ENCODE data around the gene GPR34.
A peak's percentile ranks its signal among the peaks of the same experiment; 100 is the strongest.
"Not testable (repeated sequence)": the region's sequence is repeated elsewhere in the genome, so short reads cannot be mapped to it uniquely, and the experiment has no call there.

The GPR34 gene

DNA sequence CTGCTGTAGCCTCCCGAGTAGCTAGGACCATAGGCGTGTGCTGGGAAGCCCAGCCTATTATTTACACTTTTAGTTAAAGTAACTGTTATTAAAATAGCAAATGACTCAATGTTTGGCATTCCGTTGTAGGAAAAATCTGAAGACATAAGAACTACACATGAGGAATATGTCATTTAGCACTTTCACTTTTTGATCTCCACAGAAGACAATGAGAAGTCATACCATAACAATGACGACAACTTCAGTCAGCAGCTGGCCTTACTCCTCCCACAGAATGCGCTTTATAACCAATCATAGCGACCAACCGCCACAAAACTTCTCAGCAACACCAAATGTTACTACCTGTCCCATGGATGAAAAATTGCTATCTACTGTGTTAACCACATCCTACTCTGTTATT is 6.7 kb downstream of the GPR34 start:
- DNase-seq (ENCODE audit: low read depth): no peak

DNA sequence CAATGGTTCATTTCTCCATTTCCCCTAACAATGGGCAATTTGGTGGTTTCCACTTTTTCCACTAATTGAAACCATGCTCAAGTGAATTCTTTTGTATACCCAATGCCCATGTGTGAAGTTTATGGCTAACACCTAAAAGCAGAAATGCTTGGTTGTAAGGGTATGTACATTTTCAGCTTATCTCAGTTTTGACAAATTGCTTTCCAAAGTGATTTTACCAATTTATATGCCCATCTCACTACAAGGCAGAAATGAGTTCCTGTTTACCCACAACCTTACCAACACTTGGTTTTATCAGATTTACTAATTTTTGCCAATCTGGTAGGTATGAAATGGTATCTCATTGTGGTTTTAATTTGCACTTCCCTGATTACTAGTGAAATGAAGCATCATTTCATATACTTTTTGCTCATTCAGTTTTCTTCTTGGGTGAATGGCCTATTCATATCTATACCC is 14.8 kb downstream of the GPR34 start:
- DNase-seq (ENCODE audit: low read depth): no peak

DNA sequence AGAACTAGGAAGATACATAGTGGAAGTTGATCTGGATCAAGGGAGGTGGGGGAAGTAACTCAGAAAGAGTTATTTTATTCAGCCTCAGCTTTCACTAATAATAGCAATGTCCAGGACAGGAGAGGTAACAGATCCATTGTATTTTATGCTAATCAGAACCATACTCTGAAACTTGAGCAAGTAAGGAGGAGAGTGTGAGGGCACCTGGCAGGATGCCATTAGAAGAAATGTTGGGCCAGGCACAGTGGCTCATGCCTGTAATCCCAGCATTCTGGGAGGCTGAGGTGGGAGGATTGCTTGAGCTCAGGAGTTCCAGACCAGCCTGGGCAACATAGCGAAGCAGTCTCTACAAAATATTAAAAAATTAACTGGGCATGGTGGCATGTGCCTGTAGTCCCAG is 16.3 kb downstream of the GPR34 start:
- no peak for DNase-seq (ENCODE audit: low read depth)

DNA sequence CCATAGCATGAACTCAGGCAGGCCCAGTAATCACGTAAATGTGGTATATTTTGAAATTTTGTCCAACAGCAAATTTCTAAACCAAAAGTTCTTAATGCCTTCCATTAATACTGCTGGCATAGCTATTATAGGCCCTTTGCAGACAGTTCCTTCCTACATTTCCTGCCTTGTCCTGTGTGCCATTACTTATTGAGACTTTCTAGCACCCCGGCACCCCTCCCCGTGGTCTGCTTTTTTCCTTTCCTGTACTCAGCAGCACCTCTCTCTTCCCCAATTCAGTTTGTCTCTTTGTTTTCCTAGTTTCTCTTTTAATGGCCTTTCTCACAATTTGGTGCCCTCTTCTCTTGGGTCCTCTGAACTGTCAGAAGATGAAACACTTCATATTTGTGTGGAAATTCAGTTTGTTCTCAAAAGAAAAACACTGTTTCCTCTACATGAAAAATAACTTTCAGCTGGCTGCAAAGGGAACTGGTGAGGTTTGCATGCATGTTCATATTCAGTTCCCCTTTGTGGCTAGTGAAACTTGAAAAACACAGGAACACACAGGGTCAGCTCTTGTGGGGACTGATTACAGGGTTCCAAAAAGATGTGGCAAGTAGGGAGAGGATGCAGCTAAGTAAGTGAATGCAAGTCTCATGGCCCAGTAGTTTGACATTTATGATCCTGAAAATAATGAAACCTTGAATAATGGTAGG is 17.1 kb downstream of the GPR34 start:
- DNase-seq (ENCODE audit: low read depth): no peak

DNA sequence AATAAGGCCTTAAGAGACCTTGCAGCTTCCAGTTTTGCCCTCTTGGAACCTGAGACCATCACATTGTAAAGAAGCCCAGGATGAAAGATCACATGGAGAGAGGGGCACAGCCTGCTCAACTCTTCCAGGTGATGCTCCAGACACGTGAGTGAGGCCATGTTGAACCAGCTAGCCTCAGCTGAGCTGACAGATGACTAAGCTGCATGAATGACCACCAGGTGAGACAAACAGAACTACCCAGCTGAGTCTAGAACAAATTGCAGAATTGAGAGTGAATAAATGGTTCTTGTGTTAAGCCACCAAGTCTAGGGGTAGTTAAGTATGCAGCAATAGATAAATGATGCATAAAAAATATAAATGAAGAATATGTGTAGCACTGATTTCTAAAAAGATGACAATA is 18.4 kb downstream of the GPR34 start:
- no peak for DNase-seq (ENCODE audit: low read depth)

DNA sequence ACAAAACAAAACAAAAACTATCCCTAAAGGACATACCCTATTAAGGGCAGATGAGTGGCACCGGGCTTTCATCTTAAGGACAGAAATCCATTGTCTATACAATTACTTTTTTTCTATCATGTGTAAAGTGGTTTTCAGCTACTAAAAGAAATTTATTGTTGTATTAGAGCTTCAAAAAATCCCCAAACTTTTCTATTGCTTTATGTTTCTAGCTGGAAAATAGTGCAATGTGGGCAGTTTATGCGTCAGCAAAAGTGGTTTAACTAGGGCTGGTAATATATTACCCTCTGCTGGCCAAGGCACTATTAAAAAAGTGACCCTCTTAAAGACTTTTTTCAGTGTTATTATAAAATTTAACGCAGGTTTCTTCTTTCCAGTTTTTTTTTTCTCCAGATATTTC is 19.7 kb downstream of the GPR34 start:
- no peak for DNase-seq (ENCODE audit: low read depth)

DNA sequence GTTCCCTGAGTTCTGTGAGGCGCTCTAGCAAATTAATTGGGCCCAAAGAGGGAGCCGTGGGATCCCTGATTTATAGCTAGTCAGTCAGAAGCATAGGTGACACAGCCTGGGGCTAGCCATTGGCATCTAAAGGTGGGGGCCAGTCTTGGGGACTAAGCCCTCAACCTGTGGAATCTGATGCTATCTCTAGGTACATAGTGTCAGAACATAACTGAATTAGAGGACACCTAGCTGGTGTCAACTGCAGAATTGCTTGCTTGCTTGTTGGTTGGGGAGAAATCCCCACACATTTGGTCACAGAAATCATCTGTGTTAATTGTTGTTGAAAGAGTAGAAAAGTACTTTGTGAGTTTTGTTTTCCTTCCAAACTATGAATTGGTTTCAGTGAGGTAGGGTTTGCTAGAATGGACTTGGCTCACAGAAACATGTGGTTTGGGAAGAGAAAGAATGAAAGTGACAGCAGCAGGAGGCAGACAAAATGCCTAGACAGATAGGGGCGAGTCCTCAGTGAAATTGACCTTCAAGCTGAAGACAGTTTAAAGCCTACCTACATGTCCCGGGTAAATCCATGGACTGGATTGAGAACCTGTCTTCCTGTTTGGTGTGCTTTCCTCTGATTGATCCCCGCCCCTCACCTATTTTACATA is 22.4 kb downstream of the GPR34 start:
- DNase-seq (ENCODE audit: low read depth): no peak

DNA sequence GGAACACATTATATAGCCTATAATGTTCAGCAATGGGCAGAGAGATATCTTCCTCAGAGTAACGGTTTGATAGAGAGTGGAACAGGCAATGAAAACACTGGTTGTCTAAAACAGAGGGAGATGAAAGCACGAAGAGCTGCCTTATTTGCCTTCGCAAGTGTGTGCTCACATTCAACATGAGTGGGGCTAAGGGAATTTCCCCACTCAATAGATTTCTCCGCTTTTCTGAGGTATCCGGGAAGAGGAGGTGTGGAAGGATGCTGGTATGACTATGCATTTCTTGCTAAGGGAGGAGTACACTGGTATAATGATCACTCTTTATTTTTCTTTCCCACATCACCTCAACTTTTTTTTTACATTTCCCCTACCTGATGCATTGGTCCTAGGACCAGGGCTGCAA is 27.4 kb downstream of the GPR34 start:
- DNase-seq (ENCODE audit: low read depth): no peak

DNA sequence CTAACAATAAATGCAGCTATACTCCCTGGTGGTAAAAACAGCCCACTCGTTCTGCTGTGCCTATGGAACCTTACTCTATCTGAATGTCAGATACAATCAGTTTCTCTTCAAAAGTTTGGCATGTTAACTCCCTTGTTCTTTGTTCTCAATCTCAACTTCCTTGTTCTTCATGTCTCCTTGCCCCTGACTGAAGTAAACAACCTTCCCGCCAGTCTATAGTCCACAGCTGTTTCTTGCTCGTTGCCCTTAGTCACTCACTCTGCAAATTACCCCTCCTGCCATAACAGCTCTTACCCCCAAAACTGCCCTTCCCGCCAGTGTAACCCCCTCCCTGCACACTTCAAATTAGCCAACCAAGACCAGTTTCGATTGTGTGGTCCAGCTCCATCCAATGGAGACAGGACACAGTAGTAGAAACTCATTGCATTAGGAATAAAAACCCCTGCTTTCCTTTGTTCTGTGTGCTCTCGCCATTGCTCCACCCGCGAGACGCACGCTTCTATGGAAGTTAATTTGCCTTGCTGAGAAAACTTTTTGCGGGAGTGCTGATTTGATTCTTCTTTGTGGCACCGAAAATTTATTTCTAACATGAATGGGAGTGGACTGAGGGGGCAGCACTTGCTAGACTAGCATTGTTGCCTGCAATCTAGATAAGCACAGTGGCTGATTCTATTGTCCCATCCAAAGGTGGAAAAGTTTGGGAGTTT is 28.1 kb downstream of the GPR34 start:
- DNase-seq (ENCODE audit: low read depth): no peak

DNA sequence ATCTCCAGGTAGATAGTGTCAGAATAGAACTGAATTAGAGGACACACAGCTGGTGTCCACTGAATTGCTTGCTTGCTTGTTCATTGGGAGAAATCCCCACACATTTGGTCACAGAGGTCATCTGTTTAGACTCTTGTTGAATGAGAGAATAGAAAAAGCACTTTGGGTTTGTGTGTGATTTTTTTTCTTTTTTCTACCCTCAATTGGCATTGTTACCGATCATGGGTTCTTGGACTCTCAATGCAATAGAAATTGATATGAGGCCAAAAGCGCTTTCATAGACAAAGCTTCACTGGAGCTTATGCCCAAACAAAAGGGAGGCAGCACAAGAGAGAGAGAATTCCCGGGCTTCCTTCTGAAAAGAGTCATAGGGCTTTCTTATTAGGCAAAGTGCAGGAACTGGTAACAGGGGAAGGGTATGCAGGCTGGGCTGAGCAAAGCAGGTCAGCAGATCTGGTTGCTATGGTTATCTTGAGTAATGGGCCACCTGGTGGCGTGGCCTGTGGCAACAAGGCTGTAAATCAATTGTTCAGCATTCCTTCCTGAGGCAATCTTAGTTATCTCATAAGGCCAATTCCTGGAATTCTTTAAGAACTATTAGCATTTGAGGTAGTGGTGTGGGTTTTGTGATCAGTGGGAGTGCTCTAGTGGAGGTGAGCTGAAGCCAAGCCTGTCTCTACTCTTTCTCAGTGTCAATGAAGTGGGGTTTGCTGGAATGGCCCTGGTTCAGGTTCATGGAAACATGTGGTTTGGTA is 29.9 kb downstream of the GPR34 start:
- DNase-seq (ENCODE audit: low read depth): no peak

DNA sequence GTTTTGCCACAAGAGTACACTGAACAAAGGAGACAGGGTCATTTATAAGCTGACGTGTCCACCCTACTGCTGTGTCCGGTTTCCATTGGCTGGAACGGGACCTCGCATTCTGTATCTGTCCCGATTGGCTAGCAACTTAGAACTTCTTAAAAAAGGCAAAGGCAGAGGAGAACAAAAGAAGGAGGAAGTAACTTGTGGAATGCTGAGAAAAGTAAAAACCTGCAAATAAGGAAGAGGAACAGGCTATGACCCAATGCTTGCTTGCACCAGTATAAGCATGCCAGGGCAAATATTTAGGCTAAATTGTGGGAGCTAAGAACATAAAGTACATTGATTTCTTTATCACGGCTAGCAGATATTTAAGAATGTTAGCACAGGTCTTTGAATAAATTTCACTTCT is 30.8 kb downstream of the GPR34 start:
- DNase-seq (ENCODE audit: low read depth): not testable (repeated sequence)

DNA sequence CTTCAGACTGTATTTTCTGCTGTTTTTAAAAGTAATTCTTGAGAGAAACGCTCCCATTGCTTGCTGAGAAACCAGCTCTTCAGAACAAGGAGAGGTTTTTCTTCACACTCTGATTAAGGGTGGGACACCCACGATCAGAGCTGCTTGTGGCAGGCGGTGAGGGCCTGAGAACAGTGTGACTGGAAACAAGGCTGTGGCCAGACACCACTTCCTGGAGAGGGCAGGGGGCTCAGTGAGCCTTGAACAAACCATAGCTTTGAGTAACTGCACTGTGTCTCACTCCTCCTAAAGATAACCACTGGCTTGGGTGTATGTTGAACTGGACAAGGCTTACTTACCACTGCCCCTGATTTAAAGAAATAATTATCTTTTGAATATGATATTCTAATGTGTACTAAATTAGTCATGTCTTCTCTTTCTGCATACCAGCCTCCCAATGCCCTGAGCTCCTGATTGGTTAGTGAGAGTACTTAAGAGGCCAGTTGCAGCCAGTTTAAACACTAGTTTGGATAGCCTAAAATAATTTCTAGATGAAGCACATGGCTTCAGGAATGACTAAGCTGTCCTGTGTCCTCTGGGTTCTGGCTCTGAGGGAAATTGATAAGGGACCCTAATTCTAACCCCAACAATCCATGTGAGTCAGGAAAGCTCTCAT is 31.5 kb downstream of the GPR34 start:
- DNase-seq (ENCODE audit: low read depth): peak; percentile 26

DNA sequence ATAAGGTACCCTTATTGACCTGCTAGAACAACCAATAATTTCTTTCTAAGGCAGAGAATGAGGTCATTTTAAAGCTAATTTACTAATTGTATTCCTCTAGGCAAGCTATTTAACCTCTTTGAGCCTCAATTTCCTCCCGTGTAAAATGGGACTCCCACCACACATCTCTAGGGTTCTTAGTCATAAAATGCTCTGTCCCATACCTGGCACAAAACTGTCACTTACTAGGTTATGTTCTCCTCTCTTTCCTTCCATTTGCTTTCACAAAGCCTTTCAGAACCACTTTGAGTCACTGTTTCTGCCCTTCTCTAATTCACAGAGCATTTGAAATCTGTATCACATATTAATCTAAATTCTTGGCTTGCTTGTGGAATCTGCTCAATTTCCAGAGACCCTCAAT is 32.8 kb downstream of the GPR34 start:
- no peak for DNase-seq (ENCODE audit: low read depth)

DNA sequence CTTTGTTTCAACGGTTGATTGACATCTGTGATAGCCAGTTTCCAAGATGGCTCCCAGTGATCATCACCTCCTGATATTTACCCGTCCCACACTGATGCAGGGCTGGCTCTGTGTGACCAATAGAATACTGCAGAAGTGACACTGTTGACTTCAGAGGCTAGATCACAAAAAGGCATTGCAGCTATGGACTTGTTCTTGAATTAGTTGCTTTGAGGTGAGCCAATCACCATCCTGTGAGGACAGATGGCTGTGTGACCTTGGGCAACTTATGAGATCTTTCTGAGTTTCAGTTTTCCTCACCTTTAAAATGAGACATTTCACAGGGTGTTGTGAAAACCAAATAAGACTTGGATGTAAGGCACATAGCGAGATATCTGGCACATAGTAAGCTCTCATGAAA is 33.4 kb downstream of the GPR34 start:
- no peak for DNase-seq (ENCODE audit: low read depth)

DNA sequence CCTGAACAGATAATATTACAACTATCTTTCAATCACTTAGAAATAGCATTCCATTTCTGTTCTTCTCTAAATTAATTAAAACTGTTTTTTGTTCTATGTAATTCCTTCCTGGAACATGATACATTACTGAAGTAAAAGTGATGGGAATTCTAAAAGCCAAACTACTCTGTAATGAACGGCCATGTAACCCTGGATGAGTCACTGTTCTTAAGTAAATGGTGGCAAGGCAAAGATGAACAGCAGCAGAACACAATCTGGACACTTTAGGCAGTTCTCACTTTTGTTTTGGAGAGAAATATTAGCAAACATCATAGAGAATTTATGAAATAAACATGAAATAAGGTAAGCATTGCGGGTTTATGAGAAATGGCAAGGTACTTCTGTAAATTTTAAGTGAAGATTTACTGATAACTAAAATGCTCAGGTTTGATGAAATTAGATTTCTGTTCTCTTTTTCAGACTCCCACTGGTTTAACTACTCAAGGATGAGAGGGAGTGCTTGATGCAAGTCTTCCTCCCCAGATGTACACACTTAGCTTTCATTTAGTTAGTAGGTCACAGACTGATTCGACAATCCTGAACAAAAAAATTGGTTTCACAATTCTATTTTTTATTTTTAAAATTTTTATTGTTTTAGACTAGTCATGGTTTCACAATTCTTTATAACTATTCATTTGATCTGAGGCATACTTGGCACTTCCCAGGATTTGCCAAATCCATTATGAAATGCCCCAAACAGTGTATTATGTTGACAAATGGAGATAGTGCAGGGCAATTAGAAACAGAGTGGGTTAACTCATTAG is 34.2 kb downstream of the GPR34 start:
- DNase-seq (ENCODE audit: low read depth): no peak

DNA sequence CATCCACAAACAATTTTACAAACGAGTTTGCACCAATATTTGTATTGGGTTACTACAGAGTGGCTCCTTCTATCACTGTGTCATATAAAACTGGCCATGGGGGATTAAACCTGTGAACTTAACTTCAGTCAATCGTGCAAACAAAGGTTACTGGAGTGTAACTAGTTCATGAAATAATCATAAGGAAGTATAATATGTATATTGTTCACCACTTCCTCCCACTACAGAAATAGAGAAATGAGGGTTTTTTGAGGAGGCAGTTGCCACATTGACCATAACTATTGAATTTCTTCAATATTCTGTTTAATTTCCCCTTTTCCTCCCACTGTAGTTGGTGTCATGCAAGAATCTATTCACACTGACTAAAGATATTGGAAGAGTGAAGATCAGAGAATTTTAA is 35.1 kb downstream of the GPR34 start, which contains the start of gene GPR82:
TSS of gene GPR82 (plus strand) at position 356 of the 400 bp plus-strand sequence. CDS start 2,846 bp downstream, outside the sequence.
- no peak for DNase-seq (ENCODE audit: low read depth)

DNA sequence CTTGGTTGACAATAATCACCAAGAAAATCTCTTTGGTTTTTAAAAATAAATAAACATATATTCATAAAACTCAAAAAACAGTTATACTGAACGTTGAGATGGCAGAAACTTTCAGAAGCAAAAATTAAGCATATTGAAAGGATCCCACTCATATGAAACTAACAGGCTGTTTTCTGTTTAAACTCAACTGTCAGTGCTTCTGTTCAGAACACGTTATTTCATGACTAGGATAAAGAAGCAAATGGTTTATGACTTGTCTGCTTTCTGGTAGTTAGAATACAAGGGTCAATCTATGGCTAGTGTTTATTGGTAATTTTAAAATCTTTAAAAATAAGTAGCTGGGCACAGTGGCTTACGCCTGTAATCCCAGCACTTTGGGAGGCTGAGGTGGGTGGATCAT is 39.4 kb downstream of the GPR34 start:
- no peak for DNase-seq (ENCODE audit: low read depth)

DNA sequence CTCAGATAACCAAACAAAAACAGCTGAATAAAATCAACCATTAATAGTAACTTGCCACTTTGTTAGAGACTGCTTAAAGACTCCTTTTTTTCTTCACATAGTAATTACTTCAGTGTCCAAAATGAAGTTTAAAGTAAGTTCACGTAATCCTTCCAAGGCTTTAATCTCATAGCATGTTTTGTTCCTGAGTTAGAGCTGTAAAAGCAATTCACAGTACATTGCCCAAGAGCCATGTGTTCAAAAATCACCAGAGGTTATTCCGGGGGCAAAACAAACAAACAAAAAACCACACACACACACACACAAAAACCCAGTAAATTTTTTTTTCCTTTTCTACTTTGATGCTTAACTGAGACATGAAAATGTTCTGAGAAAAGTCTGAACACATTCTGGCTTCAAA is 41.3 kb downstream of the GPR34 start:
- no peak for DNase-seq (ENCODE audit: low read depth)

DNA sequence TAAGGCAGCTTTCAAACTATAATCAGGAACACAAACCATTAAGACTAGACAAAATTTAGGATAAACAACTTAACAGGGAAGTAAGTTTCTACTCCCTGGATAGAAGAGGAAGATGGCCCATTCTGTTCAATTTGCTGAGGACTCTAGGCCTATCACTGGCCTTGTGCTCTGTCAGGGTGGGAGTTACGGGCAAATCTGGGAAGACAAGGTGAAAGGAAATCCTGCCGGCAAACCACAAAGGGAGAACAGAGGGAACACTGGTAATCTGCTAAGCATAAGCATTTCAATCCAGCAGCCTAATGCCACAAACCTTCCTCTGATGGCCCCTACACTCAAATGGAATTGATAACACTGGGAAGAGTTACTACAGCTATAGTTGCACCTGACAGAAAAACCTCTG is 43.5 kb downstream of the GPR34 start:
- no peak for DNase-seq (ENCODE audit: low read depth)

DNA sequence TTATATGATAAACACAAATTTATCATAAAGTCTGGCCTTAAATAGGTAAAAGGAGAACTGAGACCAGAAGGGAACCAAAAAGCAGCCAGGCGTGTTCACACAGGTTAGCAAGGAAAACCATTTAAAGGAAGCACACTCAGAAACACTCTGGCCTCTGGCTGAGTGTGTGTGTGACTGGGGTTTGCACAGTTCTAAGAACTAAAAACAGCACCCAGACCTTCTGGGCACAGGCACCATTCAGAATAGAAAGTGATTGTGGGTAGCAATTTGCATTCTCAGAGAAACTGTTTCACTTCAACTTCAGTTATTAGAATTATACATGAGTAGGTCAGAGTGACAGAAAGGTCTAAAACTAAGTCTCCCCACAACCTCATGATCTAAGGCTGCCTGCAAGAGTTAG is 45.2 kb downstream of the GPR34 start:
- no peak for DNase-seq (ENCODE audit: low read depth)

DNA sequence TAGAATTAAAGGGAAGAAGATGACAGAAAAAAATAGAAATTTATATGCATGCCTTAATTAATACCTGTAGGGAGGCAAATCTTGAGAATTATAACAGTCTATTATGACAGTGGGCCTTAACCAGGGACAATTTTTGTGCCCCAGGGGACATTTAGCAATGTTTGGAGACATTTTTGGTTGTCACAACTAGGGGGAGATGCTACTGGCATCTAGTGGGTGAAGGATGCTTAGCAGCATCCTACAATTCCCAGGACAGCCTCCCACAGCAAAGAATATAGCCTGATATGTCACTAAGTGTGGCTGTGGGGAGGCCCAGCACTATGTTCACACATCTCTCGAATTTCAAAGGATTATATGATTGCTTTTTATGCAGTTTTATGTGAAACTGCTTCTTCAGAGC is 45.8 kb downstream of the GPR34 start:
- DNase-seq (ENCODE audit: low read depth): no peak
